A549 treated with RU486 at 1 μM for 4 hours (cell line): ENCODE results near the gene DCT. TPM values are rescaled to one million over a fixed set of nuclear protein-coding genes. Genes with fewer than 3 reads are reported as not detected.

Experiments used
- total RNA-seq: library from RNA; stranded (reverse); fragments of 200-300 nt; extraction: Qiagen RNA extraction; gene quantifications from 5 replicates; pipeline ENCODE4 v1.2.3, GENCODE V29; 2022; ENCODE audit warnings: low read depth

The DCT gene
- total RNA-seq: not detected in 5 replicates

GRCh38 chr13:94479616-94480015 lies at the start of gene DCT:
DCT (minus strand) TSS chr13:94479682; CDS start chr13:94479255, 427 bp downstream.

Other genes starting within 250 kb of the DCT start
- gene TGDS, start 116.5 kb upstream of the DCT start, total RNA-seq: 4.5 to 10.5 TPM (median 8.7 TPM) in 5 replicates
- 1.2 to 3.5 TPM (median 3.3 TPM) in 5 replicates for gene GPR180, start 122.2 kb upstream of the DCT start, total RNA-seq
- 0.61 to 1.3 TPM (median 1.3 TPM) in 5 replicates for gene SOX21, start 232.9 kb upstream of the DCT start, total RNA-seq